GM21529 (cell line): ENCODE data around the gene TAS1R3.
A peak's percentile ranks its signal among the peaks of the same experiment; 100 is the strongest.

Experiments
- ATAC-seq: cut with Tn5 transposase; IDR thresholded peaks from one replicate; pipeline ENCODE4 v1.9.1; 2021; ENCODE audit not compliant: unreplicated experiment

The TAS1R3 gene

DNA sequence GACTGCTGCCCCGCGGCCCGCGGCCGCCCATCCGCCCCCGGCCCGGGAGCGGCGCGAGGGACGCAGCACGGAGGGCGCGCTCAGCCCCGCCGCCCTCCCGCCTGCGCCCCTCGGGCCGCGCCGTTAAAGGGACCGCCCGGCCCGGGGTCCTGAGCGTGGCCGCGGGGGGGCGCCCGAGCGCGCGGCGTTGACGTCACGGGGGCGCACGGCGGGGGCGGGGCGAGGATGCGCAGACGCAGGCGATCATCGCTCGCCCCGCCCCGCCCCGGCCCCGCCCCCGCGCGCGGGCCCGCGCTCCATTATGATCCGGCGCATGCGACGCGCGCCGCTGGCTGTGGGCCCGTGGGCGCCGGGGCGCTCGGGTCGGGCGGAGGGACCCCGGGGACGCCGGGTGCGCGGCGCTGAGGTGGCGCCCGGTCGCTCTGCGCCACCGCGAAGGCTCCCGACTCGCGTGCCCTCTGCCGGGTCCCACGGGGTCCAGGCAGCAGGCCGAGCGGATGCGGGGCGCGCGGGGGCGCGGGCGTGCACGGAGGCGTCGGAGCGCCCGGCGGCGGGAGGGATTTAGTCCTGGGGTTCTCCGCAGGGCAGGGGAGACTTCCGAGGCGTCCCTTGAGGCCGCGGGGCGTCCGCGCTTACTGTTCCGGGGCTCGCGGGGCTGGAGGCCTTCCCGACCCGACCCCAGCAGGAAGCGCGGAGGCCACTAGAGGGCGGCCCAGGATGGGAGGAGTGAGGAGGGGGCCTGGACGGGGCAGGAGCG is 18.4 kb downstream of the TAS1R3 start, which contains the start of gene DVL1:
Gene DVL1 (minus strand): TSS at position 163 of the 757 bp plus-strand sequence. CDS start 353 bp downstream, outside the sequence.
- ATAC-seq = peak; percentile 52

DNA sequence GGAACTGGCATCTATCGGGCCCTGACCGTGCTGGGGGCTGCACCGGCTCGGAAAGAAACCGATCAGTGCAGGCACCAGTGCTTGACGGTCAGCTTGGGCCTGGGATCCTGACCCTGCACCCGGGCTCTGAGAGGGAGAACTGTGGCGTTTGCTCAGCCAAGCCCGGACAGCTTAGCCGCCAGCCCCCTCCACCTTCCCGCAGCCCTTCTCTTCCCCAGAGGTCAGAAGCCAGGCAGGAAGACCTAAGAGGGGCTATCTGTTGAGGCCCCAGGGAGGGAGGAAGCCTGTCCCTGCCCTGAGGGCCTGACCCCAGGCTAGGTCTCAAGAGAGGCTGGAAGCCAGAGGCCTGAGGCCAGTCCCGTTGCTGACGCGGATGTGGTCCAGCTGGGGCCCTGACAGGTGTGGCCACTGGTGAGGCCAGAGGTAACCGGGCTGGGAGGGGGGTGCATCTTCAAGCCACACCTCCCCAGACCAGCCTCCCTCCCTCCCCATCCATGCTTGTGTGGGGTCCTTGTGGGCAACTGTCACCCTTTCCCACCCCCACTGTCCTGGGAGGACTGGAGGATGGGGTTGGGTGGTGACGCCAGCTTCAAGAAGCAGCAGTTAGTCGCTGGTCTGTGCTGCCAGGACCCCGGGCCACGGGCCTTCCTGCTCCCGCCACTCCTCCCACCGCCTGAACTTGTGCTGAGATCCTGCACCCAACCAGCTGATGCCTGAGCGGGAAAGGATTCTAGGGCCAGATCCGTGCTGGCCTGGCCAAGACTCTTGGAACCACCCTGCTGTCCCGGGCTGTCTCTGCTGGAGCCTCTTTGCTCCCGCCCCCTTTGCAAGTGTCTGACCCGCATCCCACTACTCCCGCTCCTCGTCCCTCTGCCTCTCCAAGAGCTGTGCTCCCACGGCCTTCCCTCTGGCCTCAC is 20.7 kb downstream of the TAS1R3 start:
- ATAC-seq = no peak

DNA sequence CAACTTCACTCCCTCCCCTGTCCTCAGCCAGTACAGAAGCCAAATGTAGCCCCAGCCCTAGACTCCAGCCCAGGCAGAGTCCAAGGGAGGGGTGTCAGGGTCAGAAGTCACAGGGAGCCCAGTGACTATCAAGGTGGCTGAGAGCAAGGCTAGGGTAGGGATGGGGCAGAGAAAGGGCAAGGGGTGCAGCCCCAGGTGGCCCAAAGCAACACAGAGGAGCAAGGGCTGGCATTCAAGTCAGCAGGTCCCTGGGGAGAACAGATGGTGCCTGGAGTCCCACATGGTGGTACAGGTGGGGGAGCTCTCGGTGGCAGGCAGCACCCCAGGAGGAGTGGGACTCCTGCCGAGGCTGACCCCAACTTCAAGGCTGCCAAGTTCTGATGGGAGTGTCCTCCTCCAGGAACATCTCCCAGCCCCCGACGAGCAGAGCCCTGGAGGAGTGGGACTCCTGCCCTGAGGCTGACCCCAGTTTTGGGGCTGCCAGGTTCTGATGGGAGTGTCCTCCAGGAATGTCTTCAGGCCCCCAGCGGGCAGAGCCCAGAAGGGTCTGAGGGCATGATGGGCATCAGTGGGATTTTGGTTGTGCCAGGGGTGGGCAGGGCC is 21.8 kb downstream of the TAS1R3 start:
- ATAC-seq = no peak

DNA sequence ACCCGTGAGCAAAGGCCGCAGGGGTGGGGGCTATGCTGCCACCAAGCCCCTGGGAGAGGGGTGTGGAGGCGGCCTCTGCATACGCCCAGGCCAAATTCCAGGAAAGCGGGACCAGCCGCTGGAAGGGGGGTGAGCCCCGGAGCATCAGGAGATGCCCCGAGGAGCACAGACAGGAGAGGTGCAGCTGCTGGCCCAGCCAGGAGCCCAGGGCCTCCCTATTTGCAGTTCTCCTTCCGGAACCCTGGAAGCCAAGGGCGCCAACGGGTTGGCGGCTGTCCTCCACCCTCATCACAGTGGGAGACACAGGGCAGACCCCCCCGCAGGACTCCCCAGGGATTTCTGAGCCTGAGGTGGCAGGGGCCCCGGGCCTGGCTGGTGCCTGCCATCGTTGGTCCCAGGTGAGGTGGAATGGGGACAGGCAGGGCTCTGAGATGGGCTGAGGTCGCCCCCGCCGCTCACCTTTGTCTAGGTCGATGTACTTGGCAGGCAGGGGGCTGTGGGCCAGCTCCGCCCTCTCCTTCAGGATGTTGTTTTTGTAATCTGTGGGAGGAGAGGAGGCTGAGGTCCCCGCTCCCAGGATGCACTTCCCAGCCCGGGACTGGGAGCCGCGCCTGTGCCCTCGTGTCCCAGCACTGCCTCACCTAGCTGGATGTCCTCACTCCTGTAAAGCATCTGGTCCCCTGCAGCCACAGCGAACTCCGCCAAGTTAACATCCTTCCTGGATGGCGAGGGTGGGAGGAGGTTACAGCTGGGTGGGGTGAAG is 22.5 kb downstream of the TAS1R3 start:
- no peak for ATAC-seq

DNA sequence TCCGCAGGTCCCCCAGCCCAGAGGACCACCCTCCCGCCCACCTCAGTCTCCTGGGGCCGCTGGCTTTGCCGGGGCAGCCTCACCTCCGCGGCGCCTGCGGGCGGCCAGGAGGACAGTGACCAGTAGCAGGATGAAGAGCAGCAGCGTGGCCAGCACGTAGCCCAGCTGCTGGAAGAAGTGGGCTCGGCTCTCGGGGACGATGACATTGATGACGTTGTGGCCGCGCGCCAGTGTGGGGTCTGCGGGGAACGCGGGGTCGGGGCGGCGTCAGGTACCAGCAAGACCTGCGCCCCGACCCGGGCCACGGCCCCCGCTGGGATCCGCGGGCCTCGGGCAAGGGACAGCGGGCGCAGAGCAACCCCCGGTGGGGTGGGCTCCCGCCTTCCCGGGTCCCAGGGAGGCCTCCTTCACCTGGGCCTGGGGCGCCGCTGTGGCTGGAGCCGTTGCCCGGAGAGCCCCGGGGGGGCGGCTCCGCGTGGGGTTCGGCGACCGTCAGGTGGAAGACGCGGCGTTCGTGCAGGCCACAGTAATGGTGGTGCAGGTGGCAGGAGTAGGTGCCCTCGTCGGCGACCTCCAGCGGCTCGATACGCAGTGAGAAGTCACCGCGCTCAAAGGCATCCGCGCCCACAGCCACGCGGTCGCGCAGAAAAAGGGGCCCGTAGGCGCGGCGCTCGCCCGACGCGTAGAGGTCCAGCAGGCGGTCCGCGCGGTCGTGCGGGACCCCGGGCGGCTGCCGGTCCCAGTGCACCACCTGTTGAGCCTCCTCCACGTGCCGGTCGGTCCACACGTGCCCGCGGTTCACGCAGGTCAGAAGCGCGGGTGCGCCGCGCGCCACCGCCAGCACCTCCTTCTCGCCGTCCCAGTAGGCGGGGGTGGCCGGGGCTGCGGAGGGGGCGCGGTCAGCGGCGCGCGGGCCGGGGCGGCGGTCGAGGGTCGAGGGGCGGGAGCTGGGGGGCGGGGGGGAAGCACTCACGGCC is 23.5 kb downstream of the TAS1R3 start:
- no peak for ATAC-seq

DNA sequence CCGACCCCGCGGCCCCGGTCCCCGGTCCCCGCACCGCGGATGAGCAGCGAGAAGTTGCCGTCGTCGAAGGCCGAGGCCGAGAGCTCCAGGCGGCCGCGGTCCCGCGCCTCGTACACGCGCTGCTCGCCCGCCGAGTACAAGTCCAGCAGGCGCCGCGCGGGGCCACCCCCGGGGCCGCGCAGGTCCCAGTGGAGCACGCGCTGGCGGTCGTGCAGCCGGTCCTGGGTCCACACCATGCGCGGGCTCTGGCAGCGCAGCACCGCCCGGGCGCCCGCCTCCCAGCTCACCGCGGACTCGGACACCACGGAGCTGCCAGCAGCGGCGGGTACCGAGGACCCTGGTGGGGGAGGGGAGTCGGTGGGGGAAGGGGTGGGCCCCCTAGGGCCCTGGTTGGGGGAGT is 24.3 kb downstream of the TAS1R3 start:
- no peak for ATAC-seq

DNA sequence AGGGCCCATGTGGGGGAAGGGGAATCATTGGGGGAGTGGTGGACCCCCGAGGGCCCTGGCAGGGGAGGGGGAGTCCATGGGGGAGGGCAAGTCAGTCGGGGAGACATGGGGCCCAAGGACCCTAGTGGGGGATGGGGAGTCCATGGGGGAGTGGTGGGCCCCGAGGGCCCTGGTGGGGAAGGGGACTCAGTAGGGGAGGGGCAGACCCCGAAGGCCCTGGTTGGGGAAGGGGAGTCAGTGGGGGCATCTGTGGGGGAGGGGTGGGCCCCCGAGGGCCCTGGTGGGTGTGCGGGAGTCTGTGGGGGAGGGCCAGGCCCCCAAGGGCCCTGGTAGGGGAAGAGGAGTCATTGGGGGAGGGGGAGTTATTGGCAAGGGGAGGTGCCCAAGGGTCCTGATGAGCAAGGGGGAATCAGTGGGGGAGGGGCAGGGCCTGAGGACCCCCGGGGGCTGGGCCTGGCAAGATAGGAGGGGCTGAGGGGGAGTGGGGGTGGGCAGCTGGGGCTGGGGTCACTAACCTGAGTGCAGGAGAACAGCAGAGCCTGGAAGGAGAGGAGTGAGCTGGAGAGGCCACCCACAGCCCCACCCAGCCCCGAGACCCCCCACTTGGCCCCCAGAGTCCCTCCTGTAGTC is 25.2 kb downstream of the TAS1R3 start:
- no peak for ATAC-seq

DNA sequence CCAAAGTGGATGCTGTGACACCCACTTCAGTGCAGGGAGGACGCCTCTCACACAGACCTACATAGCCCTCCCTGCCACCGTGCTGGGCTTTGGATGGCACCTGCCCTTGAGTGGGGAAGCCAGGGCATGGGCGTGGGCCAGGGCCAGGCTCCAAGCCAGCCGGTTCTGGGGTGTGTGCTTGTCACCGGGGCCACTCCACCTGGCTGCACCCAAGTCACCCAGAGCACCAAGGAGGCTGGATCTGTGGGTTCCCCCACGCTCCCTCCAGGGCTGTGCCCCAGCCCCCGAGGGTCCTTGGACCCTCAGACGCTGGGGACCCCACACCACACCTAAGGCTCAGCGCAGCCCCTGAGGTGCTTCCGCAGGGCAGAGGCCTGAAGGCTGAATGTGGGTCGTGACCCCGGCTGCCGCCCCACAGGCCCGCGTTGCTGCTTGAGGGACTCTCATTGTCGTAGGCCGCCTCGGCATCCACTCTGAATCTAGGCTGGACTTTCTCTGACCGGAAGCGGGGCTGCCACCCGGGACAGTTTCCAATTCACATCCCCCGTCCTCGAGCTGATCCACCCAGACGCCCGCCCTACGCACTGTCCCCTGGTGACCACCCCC is 25.8 kb downstream of the TAS1R3 start:
- ATAC-seq = no peak

DNA sequence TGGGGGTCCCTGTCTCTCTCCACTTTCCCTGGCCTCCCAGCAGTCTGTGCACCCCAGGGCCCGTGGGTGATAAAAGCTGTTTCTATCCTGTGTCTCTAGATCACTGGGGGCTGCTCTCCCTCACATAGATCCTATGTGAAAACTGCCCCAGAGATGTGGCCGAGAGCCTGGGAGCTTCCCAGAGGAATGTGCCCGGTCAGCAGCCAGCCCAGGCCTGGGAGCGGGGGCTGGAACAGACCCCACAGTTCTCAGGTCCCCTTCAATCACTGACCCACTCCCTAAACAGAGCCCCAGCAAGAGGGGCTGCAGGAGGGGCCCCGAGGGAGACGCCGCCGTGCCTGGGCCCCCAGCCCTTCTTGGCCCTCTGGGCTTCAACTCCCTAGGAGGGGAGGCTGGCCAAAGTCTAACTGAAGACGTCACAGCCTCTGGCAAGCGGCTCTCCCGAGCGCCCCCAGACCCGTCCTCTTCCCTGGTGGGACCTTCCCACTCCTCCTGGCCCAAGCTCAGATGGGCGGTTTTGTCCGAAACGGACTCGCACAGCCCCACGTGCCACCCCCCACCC is 26.9 kb downstream of the TAS1R3 start:
- no peak for ATAC-seq

DNA sequence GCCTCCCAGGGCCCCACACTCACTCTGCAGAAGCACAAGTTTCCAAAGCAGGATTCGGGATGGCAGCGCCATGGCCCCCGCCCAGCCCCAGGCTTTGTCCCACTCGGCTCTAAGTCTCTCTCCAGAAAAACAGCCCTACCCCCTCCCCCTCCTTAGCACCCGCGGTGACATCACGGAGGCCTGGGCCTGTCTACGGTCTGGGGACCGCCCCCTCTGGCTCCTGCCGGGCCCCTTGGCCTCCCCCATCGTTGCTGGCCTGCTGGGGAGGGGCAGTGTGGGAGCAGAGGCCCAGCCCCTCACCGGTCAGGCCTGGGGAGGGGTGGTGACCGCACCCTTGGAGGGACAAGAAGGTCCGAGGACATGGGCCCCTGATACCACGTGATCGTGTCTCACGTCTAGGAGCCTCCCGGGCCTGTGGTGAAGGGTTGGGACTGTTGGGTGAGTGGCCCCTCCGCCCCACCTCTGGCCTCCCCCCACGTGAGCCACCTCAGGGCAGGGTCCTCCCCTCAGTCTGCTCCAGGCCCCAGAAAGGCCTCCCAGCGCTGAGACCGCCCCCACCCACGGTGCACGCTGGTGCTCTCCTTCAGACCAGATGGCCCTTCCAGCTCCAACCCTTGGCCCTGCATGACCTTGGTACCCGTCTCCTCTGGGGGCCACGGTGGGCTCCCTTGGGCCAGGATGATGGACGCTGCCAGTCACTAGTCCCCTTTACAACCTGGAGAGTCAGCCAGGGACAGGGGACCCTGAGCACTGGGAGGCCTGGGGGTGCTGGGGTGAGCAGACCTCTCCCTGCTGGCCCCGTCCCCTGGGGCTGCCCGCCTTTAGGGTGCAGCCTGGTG is 27.6 kb downstream of the TAS1R3 start, which contains the start of gene MXRA8:
Gene MXRA8 (minus strand): TSS at position 123 of the 839 bp plus-strand sequence. CDS start 51 bp downstream, at position 72.
- ATAC-seq = no peak

DNA sequence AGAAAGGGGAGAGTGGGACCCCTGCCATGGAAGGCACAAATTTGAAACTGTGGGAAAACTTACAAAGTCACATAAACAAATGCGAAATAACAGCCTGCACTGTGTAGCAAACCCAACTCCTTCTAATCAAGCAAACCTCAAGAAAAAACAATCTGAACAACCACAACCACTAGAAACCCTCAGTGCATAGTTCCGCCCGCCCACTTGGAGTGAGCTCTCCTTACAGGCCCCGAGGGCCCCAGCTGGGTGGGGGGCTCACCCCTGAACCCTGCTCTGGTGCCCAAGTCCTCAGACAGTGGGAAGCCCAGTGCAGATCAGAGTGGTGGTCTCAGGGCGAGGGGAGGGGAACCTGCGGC is 28.2 kb downstream of the TAS1R3 start:
- ATAC-seq = no peak

DNA sequence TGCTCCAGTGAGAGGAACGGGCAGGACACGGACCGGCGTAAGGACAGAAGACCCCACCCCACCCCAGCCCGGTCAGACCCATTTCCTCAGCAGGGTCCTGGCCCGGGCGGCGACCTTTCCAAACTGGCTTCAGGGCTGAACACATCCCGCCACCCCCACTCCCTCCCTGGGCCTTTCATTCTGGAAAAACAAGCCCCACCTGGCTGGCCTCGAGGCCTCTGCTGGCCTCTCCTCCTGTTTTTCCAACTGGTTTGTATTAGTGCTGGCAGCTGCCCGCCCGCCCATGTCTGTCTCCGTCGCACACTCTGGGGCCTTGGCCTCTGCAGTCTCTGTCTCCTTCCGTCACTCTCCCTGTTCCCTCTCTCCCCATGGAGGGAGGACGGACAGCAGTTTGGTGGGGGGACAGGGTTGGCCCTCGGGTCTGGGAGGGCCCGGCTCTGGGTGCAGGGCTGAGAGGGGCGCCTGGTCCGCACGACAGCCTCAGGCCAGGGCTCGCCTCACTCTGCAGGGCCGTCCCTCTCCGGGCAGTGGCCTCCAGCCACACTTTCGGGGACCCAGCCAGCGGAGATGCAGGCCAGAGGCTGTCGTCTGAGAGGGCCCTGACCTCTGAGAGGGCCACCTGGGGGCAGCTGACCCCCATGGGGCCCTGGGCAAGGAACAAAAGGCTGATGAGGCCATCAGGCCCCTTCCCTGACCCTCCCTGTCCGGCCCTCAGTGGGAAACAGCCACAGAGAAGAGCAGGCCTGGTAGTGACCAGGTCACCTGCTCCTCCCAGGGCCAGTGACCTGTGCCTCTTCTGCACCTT is 28.8 kb downstream of the TAS1R3 start:
- no peak for ATAC-seq

DNA sequence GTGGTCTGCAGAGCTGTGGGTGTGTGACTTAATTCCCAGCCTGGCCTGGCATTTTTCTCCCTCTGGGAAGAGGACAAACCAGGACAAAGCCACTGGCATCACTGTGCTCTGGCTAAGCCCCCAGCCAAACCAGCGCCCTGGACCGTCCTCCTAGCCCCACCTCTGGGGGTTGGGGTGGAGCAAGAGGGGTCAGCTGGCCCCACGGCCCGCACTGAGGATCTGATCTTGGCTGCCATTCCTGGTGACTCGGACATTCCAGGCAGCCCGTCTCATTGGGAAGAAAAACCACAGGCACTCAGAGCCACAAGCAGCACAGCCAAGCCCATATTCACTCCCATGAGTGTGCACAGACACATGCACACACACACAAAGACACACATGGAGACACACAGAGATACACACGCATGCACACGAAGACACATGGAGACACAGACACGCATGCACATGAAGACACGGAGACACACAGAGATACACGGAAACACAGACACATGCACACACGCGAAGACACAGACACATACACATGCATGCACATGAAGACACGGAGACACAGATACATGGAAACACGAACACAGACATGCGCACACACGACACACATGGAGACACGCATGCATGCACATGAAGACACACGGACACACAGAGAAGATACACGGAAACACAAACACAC is 29.6 kb downstream of the TAS1R3 start:
- no peak for ATAC-seq

DNA sequence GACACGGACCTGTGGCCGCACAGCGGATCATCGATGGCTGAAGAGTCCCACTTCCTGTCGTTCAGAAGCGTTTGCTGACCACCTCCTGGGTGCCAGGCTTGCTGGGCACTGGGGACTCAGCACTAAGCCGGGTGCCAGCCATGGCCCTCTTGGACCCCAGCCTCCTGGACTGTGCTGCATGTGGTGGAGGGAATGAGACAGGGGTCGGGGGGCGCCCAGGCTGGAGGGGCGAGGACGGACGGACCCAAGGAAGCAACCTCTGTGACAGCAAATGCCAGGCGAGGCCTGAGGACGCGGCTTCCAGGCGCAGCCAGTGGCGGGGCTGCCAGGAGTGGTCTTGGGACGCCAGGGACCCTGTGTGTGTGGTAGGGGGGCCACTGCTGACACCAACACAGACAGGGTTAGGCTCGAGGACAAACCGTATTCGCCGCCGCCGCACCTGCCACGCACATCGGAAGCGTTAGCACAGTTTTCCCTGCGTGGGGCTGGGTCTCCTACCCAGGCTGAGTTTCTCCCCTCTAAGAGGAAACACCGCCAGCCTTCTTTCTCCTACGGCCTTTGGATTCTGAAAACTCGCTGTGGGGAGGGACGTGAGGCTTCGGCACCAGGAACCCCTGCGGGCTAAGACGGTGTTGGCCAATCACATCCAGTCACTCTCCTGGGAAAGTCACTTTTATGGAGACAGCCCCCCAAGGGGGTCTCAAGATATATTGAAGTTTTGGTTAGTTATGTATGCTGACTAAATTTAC is 30.3 kb downstream of the TAS1R3 start:
- ATAC-seq = no peak

DNA sequence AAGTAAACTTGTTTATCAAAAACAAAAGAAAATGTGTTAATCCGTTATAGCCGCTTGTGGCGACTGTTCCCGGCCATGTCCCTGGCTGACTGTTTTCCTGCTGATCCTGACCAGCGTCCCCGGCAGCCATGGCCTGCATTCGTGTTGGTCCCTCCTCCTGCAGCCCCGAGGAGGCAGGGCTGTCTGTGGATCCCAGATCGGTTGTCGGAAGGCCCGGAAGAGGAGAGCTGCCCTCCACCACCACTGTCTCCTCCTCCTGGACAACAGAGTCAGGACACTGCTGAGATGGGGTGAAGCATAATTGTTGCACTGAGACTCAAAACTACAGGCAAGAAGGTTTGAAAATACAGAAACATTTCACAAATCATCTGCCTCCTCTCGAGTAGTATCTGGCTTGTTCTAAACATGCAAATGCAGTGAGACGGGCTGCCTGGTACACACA is 30.9 kb downstream of the TAS1R3 start:
- ATAC-seq = no peak
